HG02970 (cell line): ENCODE measurements around the gene CFAP298.
A peak's percentile ranks its signal among the peaks of the same experiment; 100 is the strongest.
"Not testable (repeated sequence)": the region's sequence is repeated elsewhere in the genome, so short reads cannot be mapped to it uniquely, and the experiment has no call there.

Experiments
- ATAC-seq: cut with Tn5 transposase; IDR thresholded peaks from one replicate; pipeline ENCODE4 v1.9.1; 2021; ENCODE audit warnings: mild to moderate bottlenecking, moderate library complexity, moderate number of reproducible peaks; ENCODE audit not compliant: unreplicated experiment, low FRiP score

CFAP298 gene

DNA sequence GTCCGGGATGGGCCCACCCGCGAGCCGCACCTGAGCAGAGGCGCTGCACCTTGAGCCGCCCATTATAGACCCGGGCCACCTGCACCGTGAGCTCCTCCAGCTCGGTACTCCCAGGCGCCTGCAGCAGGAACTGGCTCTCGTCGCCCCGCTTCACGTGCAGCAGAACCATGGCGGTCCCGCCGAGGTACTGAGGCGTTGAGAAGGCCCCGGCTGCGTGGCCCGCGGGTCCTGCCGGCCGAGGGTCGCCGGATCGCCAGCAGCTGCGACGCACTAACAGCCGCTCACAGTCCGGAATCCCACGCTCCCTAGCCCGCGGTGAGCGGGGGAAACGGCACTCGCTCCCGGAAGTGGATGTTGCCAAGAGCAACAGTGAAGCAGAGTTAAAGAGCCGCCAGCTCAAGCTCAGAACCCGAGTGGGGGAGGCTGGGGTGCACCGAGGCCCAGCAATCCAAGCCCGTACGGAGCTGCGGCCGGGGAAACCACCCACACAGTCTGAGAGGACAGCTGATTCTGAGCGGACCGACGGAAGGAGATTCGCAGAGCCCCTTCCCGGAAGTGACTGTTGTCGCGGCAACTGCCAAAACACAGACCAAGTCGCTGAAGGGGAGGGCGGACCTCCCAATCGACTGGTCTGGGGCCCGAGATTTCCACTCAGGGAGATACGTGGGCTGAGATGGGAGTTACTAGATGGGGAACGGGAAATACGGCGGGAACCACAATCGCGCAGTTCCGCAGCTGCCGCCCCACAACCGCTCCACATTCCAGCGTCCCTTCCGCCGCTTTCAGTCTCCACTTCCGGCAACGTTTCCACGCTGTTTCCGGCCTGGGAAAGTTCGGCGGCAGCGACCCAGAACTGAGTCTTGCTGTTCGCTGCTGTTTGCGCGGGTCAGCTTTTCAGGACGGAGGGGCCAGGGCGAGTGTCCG is at the start of gene CFAP298:
CFAP298 (minus strand) TSS at position 303 of the 924 bp plus-strand sequence; CDS start at position 169, 134 bp downstream.
- peak; percentile 89 for ATAC-seq

DNA sequence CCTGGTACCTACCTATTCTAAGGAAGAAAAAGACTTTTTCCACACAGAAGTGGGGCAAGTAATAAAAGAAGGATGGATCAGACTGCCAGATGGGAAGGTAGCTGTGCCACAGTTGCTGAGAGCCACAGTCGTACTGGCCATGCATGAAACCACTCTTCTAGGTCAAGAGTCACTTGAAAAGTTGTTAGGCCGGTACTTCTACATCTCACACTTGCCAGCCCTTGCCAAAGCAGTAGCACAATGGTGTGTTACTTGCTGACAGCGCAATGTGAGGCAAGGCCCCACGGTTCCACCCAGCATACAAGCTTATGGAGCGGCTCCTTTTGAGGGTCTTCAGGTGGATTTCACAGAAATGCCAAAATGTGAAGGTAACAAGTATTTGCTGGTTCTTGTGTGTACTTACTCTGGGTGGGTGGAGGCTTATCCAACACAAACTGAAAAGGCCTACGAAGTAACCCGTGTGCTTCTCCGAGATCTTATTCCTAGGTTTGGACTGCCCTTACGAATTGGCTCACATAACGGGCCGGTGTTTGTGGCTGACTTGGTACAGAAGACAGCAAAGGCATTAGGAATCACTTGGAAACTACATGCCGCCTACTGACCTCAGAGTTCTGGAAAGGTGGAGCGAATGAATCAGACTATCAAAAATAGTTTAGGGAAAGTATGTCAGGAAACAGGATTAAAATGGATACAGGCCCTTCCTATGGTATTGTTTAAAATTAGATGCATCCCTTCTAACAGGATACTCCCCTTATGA is 49.0 kb upstream of the CFAP298 start:
- not testable (repeated sequence) for ATAC-seq

DNA sequence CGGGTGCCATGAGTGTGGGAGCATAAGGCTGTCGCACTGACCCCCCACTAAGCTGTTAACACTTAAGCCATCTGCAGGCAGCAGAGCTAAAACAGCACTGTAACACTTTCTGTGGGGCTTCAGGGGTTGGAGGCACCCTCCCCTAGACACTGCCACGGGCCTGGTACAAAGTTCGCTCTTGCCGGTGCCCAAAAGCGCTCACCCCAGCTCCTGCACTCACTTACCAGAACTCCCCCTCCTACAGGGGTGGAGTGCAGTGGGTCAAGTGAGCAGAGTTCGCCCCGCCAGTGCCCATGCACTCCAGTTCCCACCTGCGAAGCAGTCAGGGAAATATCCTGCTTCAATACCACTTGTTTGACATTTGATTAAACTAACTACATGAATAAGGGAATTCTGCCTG is 46.3 kb upstream of the CFAP298 start:
- no peak for ATAC-seq

DNA sequence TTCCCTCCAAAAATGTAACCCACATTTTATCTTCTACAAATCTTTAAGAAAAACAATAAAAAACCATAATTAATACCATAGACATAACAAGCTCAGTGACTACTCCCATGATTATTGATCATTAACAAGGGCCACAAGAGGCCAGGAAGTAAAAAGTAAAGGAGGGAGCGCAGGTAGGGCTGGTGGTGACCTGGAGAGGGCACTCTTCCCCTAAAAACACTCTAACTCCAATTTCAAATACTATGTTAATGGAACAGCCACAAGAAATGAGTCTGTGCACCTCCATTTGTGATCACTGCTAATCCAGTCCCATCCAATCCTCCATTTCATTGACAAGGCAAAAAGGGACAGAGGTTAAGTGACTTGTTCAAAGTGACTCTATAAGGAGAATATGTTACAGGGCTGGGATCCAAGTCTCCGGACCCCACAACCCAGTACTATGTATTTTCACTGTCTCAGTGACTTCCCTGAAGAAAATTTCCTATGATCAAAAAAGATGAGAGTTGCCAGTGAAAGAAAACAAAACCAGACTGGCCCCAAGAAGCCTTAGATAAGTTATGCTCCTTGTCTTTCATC is 41.2 kb upstream of the CFAP298 start:
- no peak for ATAC-seq

GRCh38 chr21:32648165-32648564 is 36.0 kb upstream of the CFAP298 start:
- no peak for ATAC-seq

GRCh38 chr21:32645261-32646182 is 33.3 kb upstream of the CFAP298 start:
- no peak for ATAC-seq

- ATAC-seq, result no peak
Measured at GRCh38 chr21:32641710-32642698, 29.8 kb upstream of the CFAP298 start.

DNA sequence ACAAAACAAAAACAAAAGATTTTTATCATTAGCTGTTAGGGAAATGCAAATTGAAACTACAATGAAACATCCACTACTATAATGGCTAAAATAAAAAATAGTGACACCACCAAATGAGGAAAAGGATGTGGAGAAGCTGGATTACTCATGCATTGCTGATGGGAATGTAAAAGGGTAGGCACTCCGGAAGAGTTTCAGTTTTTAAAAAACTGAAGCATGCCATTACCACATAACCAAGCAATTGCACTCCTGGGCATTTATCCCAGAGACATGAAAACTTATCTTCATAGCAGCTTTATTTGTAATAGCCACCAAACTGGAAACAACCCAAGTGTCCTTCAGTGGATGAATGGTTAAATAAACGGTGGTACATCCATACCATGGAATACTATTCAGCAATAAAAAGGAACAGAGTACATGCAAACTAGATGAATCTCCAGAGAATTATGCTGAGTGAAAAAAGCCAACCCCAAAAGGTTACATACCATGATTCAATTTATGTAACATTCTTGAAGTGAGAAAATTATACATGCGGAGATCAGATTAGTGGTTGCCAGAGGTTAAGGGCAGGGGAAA is 14.5 kb upstream of the CFAP298 start:
- no peak for ATAC-seq

- ATAC-seq, result not testable (repeated sequence)
Measured at GRCh38 chr21:32618218-32618617, 6.0 kb upstream of the CFAP298 start.

GRCh38 chr21:32613436-32614043 is 1.4 kb upstream of the CFAP298 start:
- ATAC-seq, result no peak

GRCh38 chr21:32612999-32613337 is 791 bp upstream of the CFAP298 start:
- no peak for ATAC-seq

DNA sequence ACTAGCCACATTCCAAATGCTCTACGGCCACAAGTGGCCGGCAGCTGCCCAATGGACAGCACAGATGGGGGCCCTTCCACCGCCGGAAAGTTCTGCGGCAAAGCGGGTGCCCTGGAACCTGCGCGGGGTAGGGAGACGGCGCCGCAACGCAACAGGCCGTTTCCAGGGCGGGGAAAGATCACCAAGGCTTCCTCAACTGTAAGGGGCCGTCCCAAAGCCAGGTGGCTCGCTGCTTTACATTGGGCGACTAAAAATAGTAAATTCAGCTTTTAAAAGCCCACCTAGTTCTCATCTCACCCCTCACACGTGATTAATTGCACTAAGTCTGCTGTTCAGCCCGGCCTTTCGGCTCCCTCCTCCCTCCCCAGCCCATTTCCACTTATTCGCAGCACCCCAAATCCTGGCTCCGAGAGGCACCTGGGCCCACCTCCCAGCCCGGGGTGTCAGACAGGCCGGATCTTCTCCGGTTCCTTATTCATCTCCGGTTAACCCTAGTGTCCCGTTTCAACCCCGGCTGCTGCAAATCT is 643 bp downstream of the CFAP298 start:
- ATAC-seq, result no peak

DNA sequence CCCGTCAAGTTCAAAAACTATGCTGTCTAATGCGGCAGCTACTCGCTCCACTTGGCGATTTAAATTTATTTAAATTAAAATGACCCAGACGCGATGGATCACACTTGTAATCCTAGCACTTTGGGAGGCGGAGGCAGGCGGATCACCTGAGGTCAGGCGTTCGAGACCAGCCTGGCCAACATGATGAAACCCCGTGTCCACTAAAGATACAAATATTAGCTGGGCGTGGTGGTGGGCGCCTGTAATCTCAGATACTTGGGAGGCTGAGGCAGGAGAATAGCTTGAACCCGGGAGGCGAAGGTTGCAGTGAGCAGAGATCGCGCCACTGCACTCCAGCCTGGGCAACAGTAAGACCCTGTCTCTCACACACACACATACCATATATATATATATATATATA is 1.2 kb downstream of the CFAP298 start:
- not testable (repeated sequence) for ATAC-seq

GRCh38 chr21:32608851-32609250 is 3.3 kb downstream of the CFAP298 start:
- ATAC-seq, result no peak

DNA sequence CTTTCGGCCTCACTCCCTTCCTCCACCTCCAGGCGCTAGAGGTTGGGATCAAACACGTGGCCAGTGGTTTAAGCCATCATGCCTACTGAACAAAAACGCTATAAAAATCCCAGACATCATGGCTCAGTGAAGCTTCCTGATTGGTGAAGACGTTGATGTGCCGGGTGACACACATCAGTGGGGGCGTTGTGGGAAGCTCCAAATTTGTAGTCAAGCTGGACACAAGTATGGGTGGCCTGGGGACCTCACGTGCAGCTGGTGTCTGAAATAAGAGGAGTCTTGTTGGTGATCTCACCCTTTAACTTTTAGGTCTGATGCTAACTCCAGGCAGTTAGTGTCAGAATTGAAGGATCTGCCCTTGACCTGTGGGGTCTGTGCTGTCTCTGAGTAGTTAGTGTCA is 6.7 kb downstream of the CFAP298 start:
- no peak for ATAC-seq

GRCh38 chr21:32604464-32604863 is 7.7 kb downstream of the CFAP298 start:
- no peak for ATAC-seq

- ATAC-seq, result no peak
Measured at GRCh38 chr21:32603131-32603530, 9.0 kb downstream of the CFAP298 start.

- no peak for ATAC-seq
Measured at GRCh38 chr21:32602099-32602498, 10.1 kb downstream of the CFAP298 start.
